Measurements from ENCODE around the gene ZNF341.

Gene ZNF341

GRCh38 chr20:33796263-33796906, 64.6 kb downstream of the ZNF341 start:
- Histone ChIP-seq H3K36me3 (ENCODE audit: control insufficient read depth, insufficient read depth, low read length) (no peaks in the 10 kb centered on the region), H3K27me3 (ENCODE audit: control insufficient read depth, insufficient read depth, low read length) (no peaks in the 10 kb centered on the region), H3K4me3 (ENCODE audit: low read length) (peak overlapping the region; percentile 28), H3K4me1 (ENCODE audit: control insufficient read depth, insufficient read depth, low read length) (peaks cover 23% of the 10 kb centered on the region), H3K9ac (ENCODE audit: low read length) (peak overlapping the region; percentile 11), H3K9me3 (ENCODE audit: control insufficient read depth, low read length) (no peaks in the 10 kb centered on the region)

- H3K4me1 ChIP-seq (ENCODE audit: control insufficient read depth, insufficient read depth, low read length), result peaks cover 17% of the 10 kb centered on the region
Observed at GRCh38 chr20:33796907-33797544, 65.2 kb downstream of the ZNF341 start.

GRCh38 chr20:33798444-33798843, 66.6 kb downstream of the ZNF341 start:
- no peak overlapping the region for H3K9ac ChIP-seq (ENCODE audit: low read length)
- no peak overlapping the region for H3K4me3 ChIP-seq (ENCODE audit: low read length)
- no peaks in the 10 kb centered on the region for H3K27me3 ChIP-seq (ENCODE audit: control insufficient read depth, insufficient read depth, low read length)
- H3K9me3 ChIP-seq (ENCODE audit: control insufficient read depth, low read length), result no peaks in the 10 kb centered on the region
- no peaks in the 10 kb centered on the region for H3K36me3 ChIP-seq (ENCODE audit: control insufficient read depth, insufficient read depth, low read length)
- H3K4me1 ChIP-seq (ENCODE audit: control insufficient read depth, insufficient read depth, low read length), result peaks cover 16% of the 10 kb centered on the region

More at GRCh38 chr20:33796907-33797544, 65.2 kb downstream of the ZNF341 start:
- Histone ChIP-seq H3K36me3 (ENCODE audit: control insufficient read depth, insufficient read depth, low read length) (no peaks in the 10 kb centered on the region), H3K27me3 (ENCODE audit: control insufficient read depth, insufficient read depth, low read length) (no peaks in the 10 kb centered on the region), H3K9me3 (ENCODE audit: control insufficient read depth, low read length) (no peaks in the 10 kb centered on the region), H3K9ac (ENCODE audit: low read length) (peak overlapping the region; percentile 11), H3K4me3 (ENCODE audit: low read length) (peak overlapping the region; percentile 28)

- H3K4me3 ChIP-seq (ENCODE audit: low read length), result no peak overlapping the region
- H3K27me3 ChIP-seq (ENCODE audit: control insufficient read depth, insufficient read depth, low read length), result no peaks in the 10 kb centered on the region
- no peaks in the 10 kb centered on the region for H3K4me1 ChIP-seq (ENCODE audit: control insufficient read depth, insufficient read depth, low read length)
- H3K9ac ChIP-seq (ENCODE audit: low read length), result no peak overlapping the region
- H3K9me3 ChIP-seq (ENCODE audit: control insufficient read depth, low read length), result no peaks in the 10 kb centered on the region
- no peaks in the 10 kb centered on the region for H3K36me3 ChIP-seq (ENCODE audit: control insufficient read depth, insufficient read depth, low read length)
Observed at GRCh38 chr20:33803921-33804337, 72.1 kb downstream of the ZNF341 start.

GRCh38 chr20:33808388-33808787, 76.6 kb downstream of the ZNF341 start:
- Histone ChIP-seq H3K9me3 (ENCODE audit: control insufficient read depth, low read length) (no peaks in the 10 kb centered on the region), H3K36me3 (ENCODE audit: control insufficient read depth, insufficient read depth, low read length) (no peaks in the 10 kb centered on the region), H3K27me3 (ENCODE audit: control insufficient read depth, insufficient read depth, low read length) (no peaks in the 10 kb centered on the region), H3K4me3 (ENCODE audit: low read length) (no peak overlapping the region), H3K4me1 (ENCODE audit: control insufficient read depth, insufficient read depth, low read length) (peaks cover 8% of the 10 kb centered on the region), H3K9ac (ENCODE audit: low read length) (no peak overlapping the region)

GRCh38 chr20:33810259-33810658, 78.5 kb downstream of the ZNF341 start:
- no peaks in the 10 kb centered on the region for H3K27me3 ChIP-seq (ENCODE audit: control insufficient read depth, insufficient read depth, low read length)
- no peak overlapping the region for H3K9ac ChIP-seq (ENCODE audit: low read length)
- no peak overlapping the region for H3K4me3 ChIP-seq (ENCODE audit: low read length)
- H3K4me1 ChIP-seq (ENCODE audit: control insufficient read depth, insufficient read depth, low read length), result peaks cover 27% of the 10 kb centered on the region
- H3K9me3 ChIP-seq (ENCODE audit: control insufficient read depth, low read length), result no peaks in the 10 kb centered on the region
- no peaks in the 10 kb centered on the region for H3K36me3 ChIP-seq (ENCODE audit: control insufficient read depth, insufficient read depth, low read length)

- Histone ChIP-seq H3K4me1 (ENCODE audit: control insufficient read depth, insufficient read depth, low read length) (peaks cover 32% of the 10 kb centered on the region), H3K9me3 (ENCODE audit: control insufficient read depth, low read length) (no peaks in the 10 kb centered on the region), H3K9ac (ENCODE audit: low read length) (peak within 1 kb of the TSS; percentile 100), H3K27me3 (ENCODE audit: control insufficient read depth, insufficient read depth, low read length) (no peaks in the 10 kb centered on the region), H3K4me3 (ENCODE audit: low read length) (peak within 1 kb of the TSS; percentile 98), H3K36me3 (ENCODE audit: control insufficient read depth, insufficient read depth, low read length) (no peaks in the 10 kb centered on the region)
Observed at GRCh38 chr20:33810885-33811775, 79.3 kb downstream of the ZNF341 start, which contains the start of gene CHMP4B. Gene CHMP4B (plus strand): TSS chr20:33811348. CDS start chr20:33811469, 121 bp downstream.

GRCh38 chr20:33811776-33812151, 80.0 kb downstream of the ZNF341 start:
- Histone ChIP-seq H3K9ac (ENCODE audit: low read length) (peak overlapping the region; percentile 100), H3K4me3 (ENCODE audit: low read length) (peak overlapping the region; percentile 98), H3K4me1 (ENCODE audit: control insufficient read depth, insufficient read depth, low read length) (peaks cover 32% of the 10 kb centered on the region), H3K27me3 (ENCODE audit: control insufficient read depth, insufficient read depth, low read length) (no peaks in the 10 kb centered on the region), H3K36me3 (ENCODE audit: control insufficient read depth, insufficient read depth, low read length) (no peaks in the 10 kb centered on the region), H3K9me3 (ENCODE audit: control insufficient read depth, low read length) (no peaks in the 10 kb centered on the region)

GRCh38 chr20:33812152-33812849, 80.5 kb downstream of the ZNF341 start:
- H3K9me3 ChIP-seq (ENCODE audit: control insufficient read depth, low read length), result no peaks in the 10 kb centered on the region
- peak overlapping the region; percentile 98 for H3K4me3 ChIP-seq (ENCODE audit: low read length)
- no peaks in the 10 kb centered on the region for H3K27me3 ChIP-seq (ENCODE audit: control insufficient read depth, insufficient read depth, low read length)
- H3K4me1 ChIP-seq (ENCODE audit: control insufficient read depth, insufficient read depth, low read length), result peaks cover 32% of the 10 kb centered on the region
- H3K9ac ChIP-seq (ENCODE audit: low read length), result peak overlapping the region; percentile 100
- H3K36me3 ChIP-seq (ENCODE audit: control insufficient read depth, insufficient read depth, low read length), result no peaks in the 10 kb centered on the region

GRCh38 chr20:33812908-33813462, 81.2 kb downstream of the ZNF341 start:
- Histone ChIP-seq H3K4me1 (ENCODE audit: control insufficient read depth, insufficient read depth, low read length) (peaks cover 32% of the 10 kb centered on the region), H3K4me3 (ENCODE audit: low read length) (peak overlapping the region; percentile 98), H3K27me3 (ENCODE audit: control insufficient read depth, insufficient read depth, low read length) (no peaks in the 10 kb centered on the region), H3K36me3 (ENCODE audit: control insufficient read depth, insufficient read depth, low read length) (no peaks in the 10 kb centered on the region), H3K9me3 (ENCODE audit: control insufficient read depth, low read length) (no peaks in the 10 kb centered on the region), H3K9ac (ENCODE audit: low read length) (peak overlapping the region; percentile 100)

GRCh38 chr20:33814238-33814712, 82.5 kb downstream of the ZNF341 start:
- H3K9me3 ChIP-seq (ENCODE audit: control insufficient read depth, low read length), result no peaks in the 10 kb centered on the region
- H3K9ac ChIP-seq (ENCODE audit: low read length), result no peak overlapping the region
- no peak overlapping the region for H3K4me3 ChIP-seq (ENCODE audit: low read length)
- H3K27me3 ChIP-seq (ENCODE audit: control insufficient read depth, insufficient read depth, low read length), result no peaks in the 10 kb centered on the region
- no peaks in the 10 kb centered on the region for H3K36me3 ChIP-seq (ENCODE audit: control insufficient read depth, insufficient read depth, low read length)
- H3K4me1 ChIP-seq (ENCODE audit: control insufficient read depth, insufficient read depth, low read length), result peaks cover 32% of the 10 kb centered on the region

Data from mucosa of stomach (tissue), 1 donor.